CD4-positive, alpha-beta memory T cell (primary cell): Measurements from ENCODE around the gene IPO9. TPM values are rescaled to one million over a fixed set of nuclear protein-coding genes. Genes with fewer than 3 reads are reported as not detected.
"Not testable (repeated sequence)": the region's sequence is repeated elsewhere in the genome, so short reads cannot be mapped to it uniquely, and the experiment has no call there.

Experiments used
- CTCF ChIA-PET: fragments of 350-600 bp; sonication (Branson Sonifier 250); formaldehyde crosslinking; loops from one replicate; lab custom pipeline; 2021; ENCODE audit warnings: inconsistent platforms; ENCODE audit not compliant: partially characterized antibody; lab: Charles Lee
- POLR2A ChIA-PET: fragments of 350-600 bp; sonication (Branson Sonifier 250); formaldehyde crosslinking; loops from one replicate; lab custom pipeline; 2021; ENCODE audit not compliant: partially characterized antibody; lab: Charles Lee
- DNase-seq, 5 donors: peaks; one replicate each; pipeline versions ENCODE4 v3.0.0 to v3.0.0-alpha.2; 2020 to 2022; ENCODE audit warnings: mixed read lengths in 1 of 5
- H3K27ac ChIP-seq: one replicate; pipeline ENCODE4 v1.7.0; 2013; ENCODE audit warnings: low read depth, low read length
- H3K27me3 ChIP-seq: 2 replicates; pipeline ENCODE4 v1.7.0; 2013; ENCODE audit warnings: mild to moderate bottlenecking, low read length, moderate library complexity; ENCODE audit not compliant: insufficient read depth
- H3K36me3 ChIP-seq: 2 replicates; pipeline ENCODE4 v1.7.0; 2013; ENCODE audit warnings: mild to moderate bottlenecking, low read length, moderate library complexity; ENCODE audit not compliant: insufficient read depth
- H3K4me1 ChIP-seq: 2 replicates; pipeline ENCODE4 v1.7.0; 2013; ENCODE audit warnings: mild to moderate bottlenecking, low read length, moderate library complexity; ENCODE audit not compliant: insufficient read depth
- H3K4me3 ChIP-seq, 2 donors: one replicate each; pipeline ENCODE4 v1.7.0; 2013; ENCODE audit warnings: low read length in 2 of 2, mild to moderate bottlenecking in 1 of 2
- H3K9me3 ChIP-seq, 2 donors: one replicate each; pipeline ENCODE4 v1.7.0; 2013; ENCODE audit warnings: low read length in 2 of 2, control low read depth in 1 of 2; ENCODE audit not compliant: control insufficient read depth in 1 of 2
- H3K27ac Mint-ChIP-seq, 7 donors: one replicate each; pipeline ENCODE4 v1.8.0; 2020 to 2021; ENCODE audit warnings: mixed read lengths in 7 of 7, mild to moderate bottlenecking in 6 of 7, inconsistent platforms in 3 of 7, moderate library complexity in 3 of 7
- H3K27me3 Mint-ChIP-seq, 2 donors: one replicate each; pipeline ENCODE4 v1.8.0; 2020 to 2021; ENCODE audit warnings: mixed read lengths in 2 of 2
- H3K36me3 Mint-ChIP-seq, 2 donors: one replicate each; pipeline ENCODE4 v1.8.0; 2020 to 2021; ENCODE audit warnings: mixed read lengths in 2 of 2, inconsistent platforms in 1 of 2, mild to moderate bottlenecking in 1 of 2
- H3K4me1 Mint-ChIP-seq, 4 donors: one replicate each; pipeline ENCODE4 v1.8.0; 2020 to 2021; ENCODE audit warnings: mixed read lengths in 4 of 4, mild to moderate bottlenecking in 1 of 4
- H3K4me3 Mint-ChIP-seq, 8 donors: one replicate each; pipeline ENCODE4 v1.8.0; 2020 to 2021; ENCODE audit warnings: mixed read lengths in 8 of 8, mild to moderate bottlenecking in 7 of 8, moderate library complexity in 6 of 8, inconsistent platforms in 3 of 8
- H3K9me3 Mint-ChIP-seq, 8 donors: one replicate each; pipeline ENCODE4 v1.8.0; 2020 to 2021; ENCODE audit warnings: mixed read lengths in 8 of 8, mild to moderate bottlenecking in 5 of 8, inconsistent platforms in 3 of 8, moderate library complexity in 1 of 8
- intact Hi-C: fragments of 100-400 bp; cut with micrococcal nuclease; formaldehyde crosslinking; loops from one replicate; pipeline ENCODE4 v1.15.1; 2023
- polyA plus RNA-seq, 2 donors: library from polyadenylated mRNA; unstranded; fragments of 300-500 nt; fragmentation: Illumina TruSeq; gene quantifications; one replicate each; pipeline ENCODE4 v1.2.3, GENCODE V29; 2021
- total RNA-seq, 2 experiments: library from RNA; stranded (reverse); gene quantifications; one replicate each; pipeline ENCODE4 v1.2.3, GENCODE V29; 2021

IPO9 gene
- total and polyA plus RNA-seq, 4 experiments from 2014 or later: 13.1 to 42.7 (median 30.7) TPM

- Histone ChIP-seq H3K36me3 (no peaks in the 10 kb centered on the region), H3K4me3 (no peak overlapping the region), H3K27me3 (no peaks in the 10 kb centered on the region), H3K27ac (no peak overlapping the region), H3K4me1 (peaks cover 44% of the 10 kb centered on the region), H3K9me3 (no peaks in the 10 kb centered on the region)
- CTCF ChIA-PET: no interaction called here
- Mint-ChIP-seq H3K4me1 (peaks cover 37 to 64% (median 48%) of the 10 kb centered on the region in 4 donors), H3K36me3 (peaks cover 6 to 13% of the 10 kb centered on the region in 2 donors), H3K27ac (peak overlapping the region in 2 of 7 donors; percentile 7 to 82), H3K27me3 (no peaks in the 10 kb centered on the region), H3K4me3 (peak overlapping the region; percentile 34 to 98 (median 94)), H3K9me3 (no peaks in the 10 kb centered on the region)
- POLR2A ChIA-PET: no interaction called here
- intact Hi-C loops: no loop called here
- DNase-seq: no peak
These were observed 2.4 kb downstream of the IPO9 start for GRCh38 chr1:201831371-201831770.

GRCh38 chr1:201834621-201835020 lies 5.7 kb downstream of the IPO9 start:
- no peaks in the 10 kb centered on the region for H3K27me3 Mint-ChIP-seq
- H3K27ac Mint-ChIP-seq: peak overlapping the region in 4 of 7 donors; percentile 17 to 49 (median 32)

GRCh38 chr1:201838381-201838780 lies 9.4 kb downstream of the IPO9 start:
- H3K4me1 Mint-ChIP-seq: peaks cover 32 to 47% (median 41%) of the 10 kb centered on the region in 4 donors
- no peaks in the 10 kb centered on the region for H3K9me3 Mint-ChIP-seq
- Histone ChIP-seq H3K9me3 (no peaks in the 10 kb centered on the region), H3K36me3 (no peaks in the 10 kb centered on the region), H3K4me3 (no peak overlapping the region), H3K27me3 (no peaks in the 10 kb centered on the region), H3K27ac (no peak overlapping the region), H3K4me1 (peaks cover 15% of the 10 kb centered on the region)
- DNase-seq: no peak
- ChIA-PET POLR2A (no interaction called here), CTCF (interaction anchor here (1.2 to 2.4 kb wide), 3 partner anchors 11 to 57 kb away, joined by 4 to 8 read pairs (median 5); no protein-coding TSS in a partner anchor)
- peaks cover 15 to 19% of the 10 kb centered on the region in 2 donors for H3K36me3 Mint-ChIP-seq
- intact Hi-C loops: no loop called here
- no peak overlapping the region for H3K4me3 Mint-ChIP-seq
- H3K27ac Mint-ChIP-seq: peak overlapping the region in 1 of 7 donors; percentile 14
- H3K27me3 Mint-ChIP-seq: no peaks in the 10 kb centered on the region

More at GRCh38 chr1:201834621-201835020, 5.7 kb downstream of the IPO9 start:
- Mint-ChIP-seq H3K36me3 (peaks cover 11 to 20% of the 10 kb centered on the region in 2 donors), H3K9me3 (no peaks in the 10 kb centered on the region), H3K4me1 (peaks cover 44 to 64% (median 52%) of the 10 kb centered on the region in 4 donors), H3K4me3 (no peak overlapping the region)
- no peak overlapping the region for H3K27ac ChIP-seq
- H3K4me1 ChIP-seq: peaks cover 38% of the 10 kb centered on the region
- no peaks in the 10 kb centered on the region for H3K36me3 ChIP-seq
- no peaks in the 10 kb centered on the region for H3K9me3 ChIP-seq
- ChIA-PET CTCF (no interaction called here), POLR2A (no interaction called here)
- H3K4me3 ChIP-seq: no peak overlapping the region
- no peaks in the 10 kb centered on the region for H3K27me3 ChIP-seq
- intact Hi-C loops: no loop called here
- DNase-seq: no peak

GRCh38 chr1:201839089-201839488 lies 10.1 kb downstream of the IPO9 start:
- H3K9me3 Mint-ChIP-seq, POLR2A ChIA-PET, H3K36me3 ChIP-seq, H3K27ac ChIP-seq, DNase-seq, H3K9me3 ChIP-seq, H3K4me3 Mint-ChIP-seq, H3K27ac Mint-ChIP-seq, H3K27me3 Mint-ChIP-seq, H3K27me3 ChIP-seq, H3K4me3 ChIP-seq, intact Hi-C loops: not testable (repeated sequence)
- Mint-ChIP-seq H3K36me3 (peaks cover 15 to 19% of the 10 kb centered on the region in 2 donors), H3K4me1 (peaks cover 31 to 42% (median 41%) of the 10 kb centered on the region in 4 donors)
- CTCF ChIA-PET: interaction anchor here (1.2 to 1.3 kb wide), 2 partner anchors 12 kb away, joined by 4 to 5 read pairs; no protein-coding TSS in a partner anchor
- H3K4me1 ChIP-seq: peaks cover 13% of the 10 kb centered on the region

- no peak overlapping the region for H3K4me3 Mint-ChIP-seq
- DNase-seq: no peak
- H3K4me1 ChIP-seq: peaks cover 13% of the 10 kb centered on the region
- no peaks in the 10 kb centered on the region for H3K36me3 ChIP-seq
- H3K27me3 ChIP-seq: no peaks in the 10 kb centered on the region
- POLR2A ChIA-PET: no interaction called here
- H3K9me3 ChIP-seq: no peaks in the 10 kb centered on the region
- no peak overlapping the region for H3K27ac ChIP-seq
- H3K36me3 Mint-ChIP-seq: peaks cover 15 to 16% of the 10 kb centered on the region in 2 donors
- CTCF ChIA-PET: interaction anchor here (4.2 kb wide), 1 partner anchor 11 kb away, joined by 16 read pairs; the partner anchor contains the start of gene IPO9
- H3K9me3 Mint-ChIP-seq: no peaks in the 10 kb centered on the region
- peaks cover 29 to 35% (median 33%) of the 10 kb centered on the region in 4 donors for H3K4me1 Mint-ChIP-seq
- H3K4me3 ChIP-seq: no peak overlapping the region
- intact Hi-C loops: no loop called here
- H3K27me3 Mint-ChIP-seq: no peaks in the 10 kb centered on the region
- peak overlapping the region in 1 of 7 donors; percentile 8 for H3K27ac Mint-ChIP-seq
These were observed 11.1 kb downstream of the IPO9 start for GRCh38 chr1:201840055-201840454.

GRCh38 chr1:201840490-201840889 lies 11.5 kb downstream of the IPO9 start:
- Mint-ChIP-seq H3K4me1 (peaks cover 30 to 36% (median 32%) of the 10 kb centered on the region in 4 donors), H3K27ac (peak overlapping the region in 3 of 7 donors; percentile 8 to 58 (median 9))
- H3K27ac ChIP-seq: no peak overlapping the region

GRCh38 chr1:201841265-201841912 lies 12.4 kb downstream of the IPO9 start:
- Histone ChIP-seq H3K4me1 (peaks cover 20% of the 10 kb centered on the region), H3K36me3 (no peaks in the 10 kb centered on the region), H3K4me3 (no peak overlapping the region), H3K27ac (no peak overlapping the region), H3K27me3 (no peaks in the 10 kb centered on the region), H3K9me3 (no peaks in the 10 kb centered on the region)
- POLR2A ChIA-PET: interaction anchor here (0.7 kb wide), 1 partner anchor 23 kb away, joined by 3 read pairs; no protein-coding TSS in a partner anchor
- Mint-ChIP-seq H3K36me3 (peaks cover 13% of the 10 kb centered on the region in 2 donors), H3K27ac (peak overlapping the region in 2 of 7 donors; percentile 22 to 24), H3K27me3 (no peaks in the 10 kb centered on the region), H3K9me3 (no peaks in the 10 kb centered on the region), H3K4me3 (no peak overlapping the region), H3K4me1 (peaks cover 28 to 36% (median 31%) of the 10 kb centered on the region in 4 donors)
- no peak for DNase-seq
- intact Hi-C loops: no loop called here
- CTCF ChIA-PET: interaction anchor here (4.2 kb wide), 1 partner anchor 12 kb away, joined by 16 read pairs; the partner anchor contains the start of gene IPO9

More at GRCh38 chr1:201840490-201840889, 11.5 kb downstream of the IPO9 start:
- Histone ChIP-seq H3K4me3 (no peak overlapping the region), H3K4me1 (peaks cover 17% of the 10 kb centered on the region), H3K9me3 (no peaks in the 10 kb centered on the region), H3K36me3 (no peaks in the 10 kb centered on the region), H3K27me3 (no peaks in the 10 kb centered on the region)
- H3K9me3 Mint-ChIP-seq: no peaks in the 10 kb centered on the region
- no peak for DNase-seq
- POLR2A ChIA-PET: no interaction called here
- H3K4me3 Mint-ChIP-seq: no peak overlapping the region
- peaks cover 13 to 15% of the 10 kb centered on the region in 2 donors for H3K36me3 Mint-ChIP-seq
- intact Hi-C loops: no loop called here
- CTCF ChIA-PET: interaction anchor here (4.2 kb wide), 1 partner anchor 11 kb away, joined by 16 read pairs; the partner anchor contains the start of gene IPO9
- H3K27me3 Mint-ChIP-seq: no peaks in the 10 kb centered on the region
